ENCODE data around the gene ACAD10. TPM values are rescaled to one million over a fixed set of nuclear protein-coding genes. Genes with fewer than 3 reads are reported as not detected.

The ACAD10 gene
- total and polyA plus RNA-seq, 9 donors: 14.2 to 27.0 (median 21.7) TPM

DNA sequence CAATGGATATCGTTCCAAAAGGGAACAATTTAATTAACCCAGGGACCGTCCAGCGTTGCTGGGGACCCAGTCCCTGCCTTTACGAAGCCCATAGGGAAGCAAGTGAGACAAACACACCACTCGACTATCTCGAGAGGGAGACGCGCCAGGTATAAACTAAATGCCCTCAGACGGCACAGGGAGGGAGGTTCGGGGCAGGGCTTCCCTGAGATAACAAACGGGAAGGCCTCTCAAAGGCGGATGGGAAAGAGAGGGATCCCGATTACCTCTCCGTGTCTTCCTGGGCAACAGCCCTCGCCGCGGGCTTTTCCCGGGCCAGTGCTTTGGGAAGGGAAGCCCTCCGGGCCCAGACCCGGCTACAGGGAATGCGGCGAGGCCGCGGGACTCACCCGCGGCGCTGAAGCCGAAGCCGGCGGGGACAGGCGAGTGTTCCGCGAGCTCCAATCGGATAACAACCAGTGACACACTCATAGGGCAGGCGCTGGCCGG, 487 bp upstream of the ACAD10 start:
- peak overlapping the region; percentile 93 for H3K4me3 ChIP-seq
- peaks cover 9% of the 10 kb centered on the region for H3K4me1 ChIP-seq (ENCODE audit: insufficient read depth)
- intact Hi-C loops (cut with DNase I): loop anchor here in 1 of 4 donors (10.0 kb wide), 1 partner anchor 291 kb away; no protein-coding TSS in a partner anchor
- no peaks in the 10 kb centered on the region for H3K36me3 ChIP-seq
- no peaks in the 10 kb centered on the region for H3K9me3 ChIP-seq
- peak overlapping the region; percentile 15 to 61 for H3K27ac ChIP-seq
- DNase-seq: no peak
- WGBS, 3 donors: 0 to 1% (median 1%) methylated on average over 18 to 36 of the region's 36 CpGs
- H3K27me3 ChIP-seq: no peaks in the 10 kb centered on the region
- TF ChIP-seq EP300 (IDR thresholded peaks at IDR 0.05) (no peak), POLR2A (IDR thresholded peaks at IDR 0.05) (no peak)
- TF ChIP-seq, protein P1, sequence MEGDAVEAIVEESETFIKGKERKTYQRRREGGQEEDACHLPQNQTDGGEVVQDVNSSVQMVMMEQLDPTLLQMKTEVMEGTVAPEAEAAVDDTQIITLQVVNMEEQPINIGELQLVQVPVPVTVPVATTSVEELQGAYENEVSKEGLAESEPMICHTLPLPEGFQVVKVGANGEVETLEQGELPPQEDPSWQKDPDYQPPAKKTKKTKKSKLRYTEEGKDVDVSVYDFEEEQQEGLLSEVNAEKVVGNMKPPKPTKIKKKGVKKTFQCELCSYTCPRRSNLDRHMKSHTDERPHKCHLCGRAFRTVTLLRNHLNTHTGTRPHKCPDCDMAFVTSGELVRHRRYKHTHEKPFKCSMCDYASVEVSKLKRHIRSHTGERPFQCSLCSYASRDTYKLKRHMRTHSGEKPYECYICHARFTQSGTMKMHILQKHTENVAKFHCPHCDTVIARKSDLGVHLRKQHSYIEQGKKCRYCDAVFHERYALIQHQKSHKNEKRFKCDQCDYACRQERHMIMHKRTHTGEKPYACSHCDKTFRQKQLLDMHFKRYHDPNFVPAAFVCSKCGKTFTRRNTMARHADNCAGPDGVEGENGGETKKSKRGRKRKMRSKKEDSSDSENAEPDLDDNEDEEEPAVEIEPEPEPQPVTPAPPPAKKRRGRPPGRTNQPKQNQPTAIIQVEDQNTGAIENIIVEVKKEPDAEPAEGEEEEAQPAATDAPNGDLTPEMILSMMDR (IDR thresholded peaks at IDR 0.05): no peak

DNA sequence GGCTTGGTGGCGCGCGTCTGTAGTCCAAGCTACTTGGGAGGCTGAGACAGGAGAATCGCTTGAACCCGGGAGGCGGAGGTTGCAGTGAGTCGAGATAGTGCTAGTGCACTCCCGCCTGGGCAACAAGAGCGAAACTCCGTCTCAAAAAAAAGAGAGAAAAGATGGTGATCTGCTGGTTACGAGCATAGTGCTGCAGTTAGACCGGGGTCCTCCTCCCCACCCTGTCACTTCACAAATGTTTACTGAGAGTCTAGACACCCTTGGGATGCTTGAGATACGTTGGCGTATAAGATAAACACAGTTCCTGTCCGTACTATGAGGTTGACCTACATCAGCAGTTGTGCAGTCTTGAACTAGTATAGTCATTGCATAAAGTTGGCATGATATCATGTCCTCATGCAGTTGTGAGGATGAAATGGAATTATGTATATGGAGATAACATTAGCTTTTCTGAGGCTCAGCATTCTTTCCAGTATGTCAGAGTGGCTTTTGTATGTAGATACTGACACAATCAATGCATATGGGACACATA, 787 bp downstream of the ACAD10 start:
- no peak for DNase-seq
- Histone ChIP-seq H3K27ac (no peak overlapping the region), H3K9me3 (no peaks in the 10 kb centered on the region), H3K36me3 (no peaks in the 10 kb centered on the region), H3K27me3 (no peaks in the 10 kb centered on the region), H3K4me1 (ENCODE audit: insufficient read depth) (peaks cover 9% of the 10 kb centered on the region), H3K4me3 (peak overlapping the region; percentile 93)
- TF ChIP-seq, protein P1 (IDR thresholded peaks at IDR 0.05): no peak
- TF ChIP-seq POLR2A (IDR thresholded peaks at IDR 0.05) (no peak), EP300 (IDR thresholded peaks at IDR 0.05) (no peak)
- intact Hi-C loops (cut with DNase I): loop anchor here in 1 of 4 donors (10.0 kb wide), 1 partner anchor 292 kb away; no protein-coding TSS in a partner anchor
- 6 to 17% (median 11%) methylated on average over 15 of the region's 15 CpGs for WGBS, 3 donors

DNA sequence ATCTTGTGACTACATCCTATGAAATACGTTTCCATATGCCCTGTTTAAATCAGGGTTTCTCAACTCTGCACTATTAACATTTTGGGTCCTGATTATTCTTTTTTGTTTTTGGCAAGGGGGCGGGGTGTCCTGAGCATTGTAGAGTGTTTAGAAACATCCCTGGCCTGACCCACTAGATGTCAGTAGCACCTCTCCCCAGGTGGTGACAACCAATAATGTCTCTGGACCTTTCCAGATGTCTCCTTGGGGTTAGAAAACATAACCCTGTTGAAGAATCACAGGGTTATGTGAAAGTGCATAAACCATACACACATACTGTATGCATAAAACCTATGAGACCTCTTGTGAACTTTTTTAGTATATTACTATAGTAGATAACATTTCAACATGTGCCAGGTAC, 1.4 kb downstream of the ACAD10 start:
- Histone ChIP-seq H3K27ac (no peak overlapping the region), H3K4me3 (no peak overlapping the region), H3K27me3 (no peaks in the 10 kb centered on the region), H3K36me3 (no peaks in the 10 kb centered on the region), H3K4me1 (ENCODE audit: insufficient read depth) (peaks cover 9% of the 10 kb centered on the region), H3K9me3 (no peaks in the 10 kb centered on the region)
- DNase-seq: no peak
- WGBS, 3 donors: 50 to 67% (median 50%) methylated on average over 2 of the region's 2 CpGs
- intact Hi-C loops (cut with DNase I): loop anchor here in 1 of 4 donors (10.0 kb wide), 1 partner anchor 292 kb away; no protein-coding TSS in a partner anchor
- TF ChIP-seq POLR2A (IDR thresholded peaks at IDR 0.05) (no peak), EP300 (IDR thresholded peaks at IDR 0.05) (no peak)
- TF ChIP-seq, protein P1 (IDR thresholded peaks at IDR 0.05): no peak

DNA sequence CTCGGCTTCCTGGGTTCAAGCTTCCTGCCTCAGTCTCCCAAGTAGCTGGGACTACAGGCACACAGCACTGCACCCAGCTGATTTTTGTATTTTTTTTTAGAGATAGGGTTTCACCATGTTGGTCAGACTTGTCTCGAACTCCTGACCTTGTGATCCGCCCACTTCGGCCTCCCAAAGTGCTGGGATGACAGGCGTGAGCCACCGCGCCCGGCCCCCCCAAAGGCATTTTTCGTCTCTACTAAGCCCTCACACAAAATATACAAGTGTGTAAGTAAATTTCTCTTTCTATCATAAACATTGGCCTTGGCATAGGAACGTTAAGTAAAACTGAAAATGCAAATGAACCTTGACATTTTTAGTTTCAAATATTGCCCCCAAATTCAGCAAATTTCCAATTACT, 2.1 kb downstream of the ACAD10 start:
- no peaks in the 10 kb centered on the region for H3K27me3 ChIP-seq
- H3K27ac ChIP-seq: no peak overlapping the region
- no peak overlapping the region for H3K4me3 ChIP-seq
- no peaks in the 10 kb centered on the region for H3K36me3 ChIP-seq
- intact Hi-C loops (cut with DNase I): loop anchor here in 1 of 4 donors (10.0 kb wide), 1 partner anchor 293 kb away; no protein-coding TSS in a partner anchor
- H3K4me1 ChIP-seq (ENCODE audit: insufficient read depth): peaks cover 9% of the 10 kb centered on the region
- DNase-seq: no peak
- WGBS, 3 donors: 83 to 86% (median 86%) methylated on average over 10 of the region's 10 CpGs
- no peaks in the 10 kb centered on the region for H3K9me3 ChIP-seq
- TF ChIP-seq EP300 (IDR thresholded peaks at IDR 0.05): no peak
- TF ChIP-seq POLR2A (IDR thresholded peaks at IDR 0.05): no peak
- TF ChIP-seq, protein P1 (IDR thresholded peaks at IDR 0.05): no peak
